ENCODE data around the gene CERS4.
"Not testable (repeated sequence)": the region's sequence is repeated elsewhere in the genome, so short reads cannot be mapped to it uniquely, and the experiment has no call there.

CERS4 gene

GRCh38 chr19:8262431-8262830, 53.3 kb downstream of the CERS4 start:
- no peak for DNase-seq (ENCODE audit: low spot score)

DNA sequence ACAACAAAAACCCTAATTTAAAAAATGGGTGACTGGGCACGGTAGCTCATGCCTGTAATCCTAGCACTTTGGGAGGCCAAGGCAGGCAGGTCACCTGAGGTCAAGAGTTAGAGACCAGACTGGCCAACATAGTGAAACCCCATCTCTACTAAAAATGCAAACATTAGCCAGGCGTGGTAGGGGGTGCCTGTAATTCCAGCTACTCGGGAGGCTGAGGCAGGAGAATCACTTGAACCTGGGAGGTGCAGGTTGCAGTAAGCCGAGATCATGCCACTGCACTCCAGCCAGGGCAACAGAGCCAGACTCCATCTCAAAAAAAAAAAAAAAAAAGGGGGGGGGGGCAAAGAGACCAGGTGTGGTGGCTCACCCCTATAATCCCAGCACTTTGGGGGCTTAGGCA, 55.1 kb downstream of the CERS4 start:
- DNase-seq (ENCODE audit: low spot score): not testable (repeated sequence)

DNA sequence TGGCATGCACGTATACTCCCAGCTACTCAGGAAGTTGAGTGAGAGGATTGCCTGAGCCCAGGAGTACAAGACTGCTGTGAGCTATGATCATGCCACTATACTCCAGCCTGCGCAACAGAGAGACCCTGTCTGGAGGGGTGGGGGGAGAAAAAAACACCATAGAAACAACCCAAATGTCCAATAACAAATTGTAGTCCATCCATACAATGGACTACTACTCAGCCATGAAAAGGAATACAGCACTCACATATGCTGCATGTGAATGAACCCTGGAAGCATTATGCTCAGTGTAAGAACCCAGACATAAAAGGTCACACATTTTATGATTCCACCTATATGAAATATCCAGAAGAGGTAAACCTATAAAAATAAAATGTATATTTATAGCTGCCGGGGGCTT, 56.7 kb downstream of the CERS4 start:
- DNase-seq (ENCODE audit: low spot score): no peak

- DNase-seq (ENCODE audit: low spot score): no peak
Measured at GRCh38 chr19:8269724-8270123, 60.6 kb downstream of the CERS4 start.

GRCh38 chr19:8276508-8276907, 67.3 kb downstream of the CERS4 start:
- not testable (repeated sequence) for DNase-seq (ENCODE audit: low spot score)

- DNase-seq (ENCODE audit: low spot score): not testable (repeated sequence)
Measured at GRCh38 chr19:8291337-8291736, 82.2 kb downstream of the CERS4 start.

GRCh38 chr19:8302357-8302691, 93.2 kb downstream of the CERS4 start:
- DNase-seq (ENCODE audit: low spot score): no peak

GRCh38 chr19:8302734-8303133, 93.6 kb downstream of the CERS4 start:
- no peak for DNase-seq (ENCODE audit: low spot score)

- no peak for DNase-seq (ENCODE audit: low spot score)
Measured at GRCh38 chr19:8304841-8305621, 95.9 kb downstream of the CERS4 start.

DNA sequence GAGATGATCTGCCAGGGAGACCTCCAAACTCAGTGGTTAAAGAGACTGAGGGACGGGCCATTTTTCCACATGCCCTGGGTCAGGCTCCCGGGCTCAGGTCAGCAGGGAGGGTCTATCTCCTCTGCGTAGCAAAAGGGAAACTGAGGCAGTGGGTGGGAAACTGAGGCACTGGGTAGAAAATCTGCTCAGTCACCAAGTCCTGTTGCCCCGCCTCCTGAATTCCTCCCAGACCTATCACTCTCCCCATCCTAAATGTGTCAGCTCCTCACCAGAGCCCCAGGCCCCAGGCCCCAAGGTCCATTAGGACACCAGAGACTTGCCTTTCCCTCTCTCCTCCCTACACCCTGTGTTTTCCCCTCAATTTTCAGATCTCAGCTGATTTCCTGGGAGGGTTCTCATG, 96.6 kb downstream of the CERS4 start:
- DNase-seq (ENCODE audit: low spot score): no peak

DNA sequence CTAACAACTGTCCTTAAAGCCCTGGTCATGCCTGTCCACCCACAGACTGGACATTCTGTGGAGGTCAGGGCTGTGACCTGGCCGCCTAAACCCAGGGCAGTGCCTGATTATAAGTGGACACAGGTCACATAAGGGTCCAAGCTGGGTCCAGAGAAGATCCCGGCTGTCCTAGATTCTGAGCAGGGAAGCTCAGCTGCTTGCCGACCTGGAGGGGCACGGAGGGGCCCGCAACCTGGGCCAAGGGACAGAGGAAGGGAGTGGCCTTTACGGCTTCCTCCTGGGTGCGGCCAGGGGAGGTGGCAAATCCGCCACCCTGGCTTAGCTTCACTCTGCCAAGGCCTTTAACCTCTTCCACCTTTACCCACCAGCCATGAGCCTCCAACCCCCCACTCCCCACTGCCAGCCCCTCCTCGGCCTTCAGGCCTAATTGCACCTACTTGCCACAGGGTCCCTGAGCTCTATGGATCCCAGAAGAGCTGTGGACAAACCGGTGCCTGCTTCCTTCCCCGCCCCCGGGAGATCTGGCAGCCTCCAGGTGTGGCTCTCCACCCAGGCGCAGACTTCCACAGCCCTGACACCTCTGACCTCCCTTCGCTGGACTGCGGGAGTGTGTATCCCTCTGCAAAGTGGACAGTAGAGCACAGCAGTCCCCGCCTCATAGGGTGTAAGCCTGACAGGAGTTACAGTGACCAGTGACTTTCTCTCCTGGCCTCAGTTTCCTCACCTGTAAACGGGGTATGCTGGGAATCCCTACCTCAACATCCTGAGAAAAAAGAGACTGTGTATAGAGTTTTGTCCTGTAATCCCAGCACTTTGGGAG, 97.3 kb downstream of the CERS4 start:
- DNase-seq (ENCODE audit: low spot score): no peak

DNA sequence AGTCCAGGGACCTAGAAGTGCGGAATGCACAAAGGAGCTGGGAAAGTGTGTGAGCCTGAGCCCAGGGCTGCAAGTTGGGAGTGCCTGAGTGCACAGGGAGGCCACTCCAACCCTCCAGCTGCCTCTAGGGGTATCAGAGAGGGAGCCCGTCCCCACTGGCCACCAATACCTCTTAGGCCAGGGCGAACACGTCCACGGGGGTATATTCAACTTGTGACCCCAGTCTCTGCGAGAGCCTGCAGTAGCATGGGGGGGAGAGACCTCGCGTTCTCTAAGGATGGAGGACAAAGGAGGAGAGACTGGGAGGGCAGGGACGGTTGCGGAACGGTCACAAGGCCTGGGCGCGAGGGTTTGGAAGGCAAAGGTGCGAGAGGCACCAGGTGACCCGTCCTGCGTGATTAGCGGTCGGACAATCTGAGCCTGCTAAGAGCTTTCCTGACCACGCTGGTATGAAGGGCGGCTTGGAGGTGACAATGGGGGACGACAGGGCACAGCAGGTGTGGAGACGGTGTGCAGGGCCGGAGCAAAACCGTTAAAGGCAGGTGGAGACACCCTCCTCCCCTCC, 98.3 kb downstream of the CERS4 start:
- no peak for DNase-seq (ENCODE audit: low spot score)

- peak; percentile 97 for DNase-seq (ENCODE audit: low spot score)
Measured at GRCh38 chr19:8307965-8308866, 99.0 kb downstream of the CERS4 start, which contains the start of gene CD320. Gene CD320 (minus strand): TSS chr19:8308358. CDS start chr19:8308290, 68 bp downstream.

- no peak for DNase-seq (ENCODE audit: low spot score)
Measured at GRCh38 chr19:8308891-8309291, 99.7 kb downstream of the CERS4 start.

DNA sequence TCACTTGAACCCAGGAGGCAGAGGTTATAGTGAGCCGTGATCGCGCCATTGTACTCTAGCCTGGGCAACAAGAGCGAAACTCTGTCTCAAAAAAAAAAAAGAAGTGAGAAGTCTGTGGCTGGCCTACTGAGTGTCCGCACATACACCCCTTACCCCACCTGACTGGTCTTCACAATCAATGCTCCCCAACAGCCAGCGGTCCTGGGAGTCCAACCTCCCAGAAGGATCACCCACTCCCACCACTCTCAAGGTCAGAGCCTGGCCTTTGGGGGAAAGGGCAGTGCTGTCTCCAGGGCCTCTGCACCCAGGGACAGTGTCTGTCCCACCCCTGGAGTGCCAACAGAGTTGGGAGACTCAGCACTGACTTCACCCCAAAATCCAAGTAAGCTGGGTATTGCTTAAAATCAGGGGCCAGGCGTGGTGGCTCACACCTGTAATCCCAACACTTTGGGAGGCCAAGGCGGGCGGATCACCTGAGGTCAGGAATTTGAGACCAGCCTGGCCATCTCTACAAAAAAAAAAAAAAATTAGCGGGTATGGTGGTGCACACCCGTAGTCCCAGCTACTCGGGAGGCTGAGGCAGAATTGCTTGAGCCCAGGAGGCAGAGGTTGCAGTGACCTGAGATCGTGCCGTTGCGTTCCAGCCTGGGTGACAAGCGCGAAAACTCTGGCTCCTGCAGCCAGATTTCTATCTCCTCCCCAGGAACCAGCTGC, 101.3 kb downstream of the CERS4 start:
- no peak for DNase-seq (ENCODE audit: low spot score)

- DNase-seq (ENCODE audit: low spot score): no peak
Measured at GRCh38 chr19:8311461-8312260, 102.5 kb downstream of the CERS4 start.
